Measurements from ENCODE around the gene DUX4. TPM values are rescaled to one million over a fixed set of nuclear protein-coding genes. Genes with fewer than 3 reads are reported as not detected.
"Not testable (repeated sequence)": the region's sequence is repeated elsewhere in the genome, so short reads cannot be mapped to it uniquely, and the experiment has no call there.

Gene DUX4
- not detected in 2 replicates for total RNA-seq

DNA sequence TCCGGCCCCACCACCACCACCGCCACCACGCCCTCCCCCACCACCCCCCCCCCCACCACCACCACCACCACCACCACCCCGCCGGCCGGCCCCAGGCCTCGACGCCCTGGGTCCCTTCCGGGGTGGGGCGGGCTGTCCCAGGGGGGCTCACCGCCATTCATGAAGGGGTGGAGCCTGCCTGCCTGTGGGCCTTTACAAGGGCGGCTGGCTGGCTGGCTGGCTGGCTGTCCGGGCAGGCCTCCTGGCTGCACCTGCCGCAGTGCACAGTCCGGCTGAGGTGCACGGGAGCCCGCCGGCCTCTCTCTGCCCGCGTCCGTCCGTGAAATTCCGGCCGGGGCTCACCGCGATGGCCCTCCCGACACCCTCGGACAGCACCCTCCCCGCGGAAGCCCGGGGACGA is at the start of gene DUX4:
TSS of gene DUX4 (plus strand) at position 347 of the 400 bp plus-strand sequence. CDS start at position 347, 0 bp downstream.
- intact Hi-C loops (cut with micrococcal nuclease); H3K4me1 Mint-ChIP-seq; H3K4me3 Mint-ChIP-seq; H3K36me3 Mint-ChIP-seq (ENCODE audit: low read depth); DNase-seq; H3K9me3 Mint-ChIP-seq; H3K27ac Mint-ChIP-seq; H3K27me3 Mint-ChIP-seq: not testable (repeated sequence)

DNA sequence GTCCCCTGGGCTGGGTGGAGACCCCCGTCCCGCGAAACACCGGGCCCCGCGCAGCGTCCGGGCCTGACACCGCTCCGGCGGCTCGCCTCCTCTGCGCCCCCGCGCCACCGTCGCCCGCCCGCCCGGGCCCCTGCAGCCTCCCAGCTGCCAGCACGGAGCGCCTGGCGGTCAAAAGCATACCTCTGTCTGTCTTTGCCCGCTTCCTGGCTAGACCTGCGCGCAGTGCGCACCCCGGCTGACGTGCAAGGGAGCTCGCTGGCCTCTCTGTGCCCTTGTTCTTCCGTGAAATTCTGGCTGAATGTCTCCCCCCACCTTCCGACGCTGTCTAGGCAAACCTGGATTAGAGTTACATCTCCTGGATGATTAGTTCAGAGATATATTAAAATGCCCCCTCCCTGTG is 1.9 kb downstream of the DUX4 start:
- H3K36me3 Mint-ChIP-seq (ENCODE audit: low read depth); DNase-seq; intact Hi-C loops (cut with micrococcal nuclease); H3K27me3 Mint-ChIP-seq; H3K4me3 Mint-ChIP-seq; H3K4me1 Mint-ChIP-seq; H3K27ac Mint-ChIP-seq; H3K9me3 Mint-ChIP-seq: not testable (repeated sequence)

DNA sequence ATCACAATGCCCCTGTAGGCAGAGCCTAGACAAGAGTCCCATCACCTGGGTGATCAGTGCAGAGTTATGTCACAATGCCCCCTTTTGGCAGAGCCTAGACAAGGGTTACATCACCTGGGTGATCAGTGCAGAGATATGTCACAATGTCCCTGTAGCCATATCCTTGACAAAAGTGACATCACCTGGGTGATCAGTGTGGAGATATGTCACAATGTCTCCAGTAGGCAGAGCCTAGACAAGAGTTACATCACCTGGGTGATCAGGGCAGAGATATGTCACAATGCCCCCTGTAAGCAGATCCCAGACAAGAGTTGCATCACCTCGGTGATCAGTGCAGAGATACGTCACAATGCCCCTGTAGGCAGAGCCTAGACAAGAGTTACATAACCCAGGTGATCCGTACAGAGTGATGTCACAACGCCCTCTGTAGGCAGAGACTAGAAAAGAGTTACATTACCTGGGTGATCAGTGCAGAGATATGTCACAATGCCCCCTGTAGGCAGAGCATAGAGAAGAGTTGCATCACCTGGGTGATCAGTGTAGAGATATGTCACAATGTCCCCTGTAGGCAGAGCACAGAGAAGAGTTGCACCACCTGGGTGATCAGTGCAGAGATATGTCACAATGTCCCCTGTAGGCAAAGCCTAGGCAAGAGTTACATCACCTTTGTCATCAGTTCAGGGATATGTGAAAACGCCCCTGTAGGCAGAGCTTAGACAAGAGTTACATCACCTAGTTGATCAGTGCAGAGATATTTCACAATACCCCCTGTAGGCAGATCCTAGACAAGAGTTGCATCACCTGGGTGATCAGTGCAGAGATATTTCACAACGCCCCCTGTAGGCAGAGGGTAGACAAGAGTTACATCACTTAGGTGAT is 4.4 kb downstream of the DUX4 start:
- intact Hi-C loops (cut with micrococcal nuclease); H3K27ac Mint-ChIP-seq; H3K4me3 Mint-ChIP-seq; H3K4me1 Mint-ChIP-seq; H3K36me3 Mint-ChIP-seq (ENCODE audit: low read depth); H3K9me3 Mint-ChIP-seq; H3K27me3 Mint-ChIP-seq: not testable (repeated sequence)
- peak; percentile 69 for DNase-seq

DNA sequence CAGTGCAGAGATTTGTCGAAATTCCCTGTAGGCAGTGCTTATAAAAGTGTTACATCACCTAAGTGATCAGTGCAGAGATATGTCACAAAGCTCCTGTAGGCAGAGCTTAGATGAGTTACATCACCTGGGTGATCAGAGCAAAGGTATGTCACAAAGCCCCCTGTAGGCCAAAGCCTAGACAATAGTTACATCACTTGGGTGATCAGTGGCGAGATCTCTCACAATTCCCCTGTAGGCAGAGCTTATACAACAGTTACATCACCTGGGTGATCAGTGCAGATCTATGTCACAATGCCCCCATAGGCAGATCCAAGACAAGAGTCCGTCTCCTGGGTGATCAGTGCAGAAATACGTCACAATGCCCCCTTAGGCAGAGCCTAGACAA is 5.0 kb downstream of the DUX4 start:
- H3K4me3 Mint-ChIP-seq; H3K9me3 Mint-ChIP-seq; H3K27me3 Mint-ChIP-seq; intact Hi-C loops (cut with micrococcal nuclease); H3K4me1 Mint-ChIP-seq; DNase-seq; H3K27ac Mint-ChIP-seq; H3K36me3 Mint-ChIP-seq (ENCODE audit: low read depth): not testable (repeated sequence)

DNA sequence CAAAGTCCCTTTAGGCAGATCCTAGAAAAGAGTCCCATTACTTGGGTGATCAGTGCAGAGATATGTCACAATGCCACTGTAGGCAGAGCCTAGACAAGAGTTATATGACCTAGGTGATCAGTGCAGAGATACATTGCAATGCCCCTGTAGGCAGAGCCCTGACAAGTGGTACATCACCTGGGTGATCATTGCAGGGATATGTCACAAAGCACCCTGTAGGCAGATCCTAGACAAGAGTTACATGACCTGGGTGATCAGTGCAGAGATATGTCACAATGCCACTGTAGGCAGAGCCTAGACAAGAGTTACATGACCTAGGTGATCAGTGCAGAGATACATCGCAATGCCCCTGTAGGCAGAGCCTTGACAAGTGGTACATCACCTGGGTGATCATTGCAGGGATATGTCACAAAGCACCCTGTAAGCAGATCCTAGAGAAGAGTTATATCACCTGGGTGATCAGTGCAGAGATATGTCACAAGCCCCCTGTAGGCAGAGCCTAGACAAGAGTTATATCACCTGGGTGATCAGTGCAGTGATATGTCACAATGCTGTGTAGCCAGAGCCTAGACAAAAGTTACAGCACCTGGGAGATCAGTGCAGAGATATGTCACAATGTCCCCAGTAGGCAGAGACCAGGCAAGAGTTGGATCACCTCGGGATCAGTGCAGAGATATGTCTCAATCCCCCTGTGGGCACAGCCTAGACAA is 5.6 kb downstream of the DUX4 start:
- H3K9me3 Mint-ChIP-seq; H3K27me3 Mint-ChIP-seq; H3K4me3 Mint-ChIP-seq; H3K36me3 Mint-ChIP-seq (ENCODE audit: low read depth); intact Hi-C loops (cut with micrococcal nuclease); H3K4me1 Mint-ChIP-seq; H3K27ac Mint-ChIP-seq: not testable (repeated sequence)
- DNase-seq: peak; percentile 64

DNA sequence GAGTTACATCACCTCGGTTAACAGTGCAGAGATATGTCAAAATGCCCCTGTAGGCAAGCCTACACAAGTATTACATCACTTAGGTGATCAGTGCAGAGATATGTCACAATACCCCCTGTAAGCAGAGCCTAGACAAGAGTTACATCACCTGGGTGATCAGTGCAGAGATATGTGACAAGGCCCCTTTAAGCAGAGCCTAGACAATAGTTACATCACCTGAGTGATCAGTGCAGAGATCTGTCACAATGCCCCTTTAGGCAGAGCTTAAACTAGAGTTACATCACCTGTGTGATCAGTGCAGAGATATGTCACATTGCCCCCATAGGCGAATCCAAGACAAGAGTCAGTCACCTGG is 6.1 kb downstream of the DUX4 start:
- H3K4me3 Mint-ChIP-seq; H3K9me3 Mint-ChIP-seq; H3K27ac Mint-ChIP-seq; H3K36me3 Mint-ChIP-seq (ENCODE audit: low read depth); H3K27me3 Mint-ChIP-seq; DNase-seq; intact Hi-C loops (cut with micrococcal nuclease); H3K4me1 Mint-ChIP-seq: not testable (repeated sequence)

DNA sequence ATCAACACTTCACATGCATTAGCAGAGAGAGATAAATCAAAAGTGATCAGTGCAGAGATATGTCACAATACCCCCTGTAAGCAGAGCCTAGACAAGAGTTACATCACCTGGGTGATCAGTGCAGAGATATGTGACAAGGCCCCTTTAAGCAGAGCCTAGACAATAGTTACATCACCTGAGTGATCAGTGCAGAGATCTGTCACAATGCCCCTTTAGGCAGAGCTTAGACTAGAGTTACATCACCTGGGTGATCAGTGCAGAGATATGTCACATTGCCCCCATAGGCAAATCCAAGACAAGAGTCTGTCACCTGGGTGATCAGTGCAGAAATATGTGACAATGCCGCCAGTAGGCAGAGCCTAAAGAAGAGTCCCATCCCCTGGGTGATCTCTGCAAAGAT is 7.4 kb downstream of the DUX4 start:
- H3K27ac Mint-ChIP-seq; H3K4me1 Mint-ChIP-seq; H3K4me3 Mint-ChIP-seq; H3K9me3 Mint-ChIP-seq; H3K27me3 Mint-ChIP-seq; intact Hi-C loops (cut with micrococcal nuclease); DNase-seq; H3K36me3 Mint-ChIP-seq (ENCODE audit: low read depth): not testable (repeated sequence)

DNA sequence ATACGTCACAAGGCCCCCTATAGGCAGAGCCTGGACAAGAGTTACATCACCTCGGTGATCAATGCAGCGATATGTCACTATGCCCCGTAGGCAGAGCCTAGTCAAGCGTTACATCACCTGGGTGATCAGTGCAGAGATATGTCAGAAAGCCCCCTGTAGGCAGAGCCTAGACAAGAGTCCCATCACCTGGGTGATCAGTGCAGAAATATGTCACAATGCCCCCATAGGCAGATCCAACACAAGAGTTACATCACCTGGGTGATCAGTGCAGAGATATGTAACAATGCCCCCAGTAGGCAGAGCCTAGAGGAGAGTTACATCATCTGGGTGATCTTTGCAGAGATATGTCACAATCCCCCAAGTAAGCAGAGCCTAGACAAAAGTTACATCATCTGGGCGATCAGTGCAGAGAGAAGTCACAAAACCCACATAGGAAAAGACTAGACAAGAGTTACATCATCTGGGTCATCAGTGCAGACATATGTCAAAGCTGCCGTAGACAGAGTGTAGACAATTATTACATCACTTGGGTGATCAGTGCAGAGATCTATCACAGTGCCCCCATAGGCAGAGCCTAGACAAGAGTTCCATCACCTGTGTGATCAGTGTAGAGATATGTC is 8.0 kb downstream of the DUX4 start:
- H3K4me3 Mint-ChIP-seq; intact Hi-C loops (cut with micrococcal nuclease); H3K27me3 Mint-ChIP-seq; H3K36me3 Mint-ChIP-seq (ENCODE audit: low read depth); H3K27ac Mint-ChIP-seq; H3K9me3 Mint-ChIP-seq; H3K4me1 Mint-ChIP-seq: not testable (repeated sequence)
- DNase-seq: peak; percentile 63

DNA sequence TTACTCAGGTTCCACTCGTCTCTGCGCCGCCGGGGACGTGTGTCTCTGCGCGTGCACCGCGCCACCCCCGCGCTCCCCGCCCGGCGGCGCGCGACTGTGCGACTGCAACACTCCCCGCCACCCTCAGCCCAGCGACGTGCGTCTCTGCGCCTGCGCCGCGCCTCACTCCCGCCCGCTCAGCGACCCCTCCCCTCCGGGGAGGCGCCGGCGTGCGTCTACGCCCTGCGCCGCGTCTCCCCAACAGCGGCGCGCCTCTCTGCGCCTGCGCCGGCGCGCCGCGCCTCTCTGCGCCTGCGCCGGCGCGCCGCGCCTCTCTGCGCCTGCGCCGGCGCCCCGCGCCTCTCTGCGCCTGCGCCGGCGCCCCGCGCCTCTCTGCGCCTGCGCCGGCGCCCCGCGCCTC is 29.9 kb downstream of the DUX4 start:
- H3K4me1 Mint-ChIP-seq: not testable (repeated sequence)

More for the DNA sequence above, 29.9 kb downstream of the DUX4 start:
- DNase-seq: peak; percentile 58
- intact Hi-C loops (cut with micrococcal nuclease); H3K4me3 Mint-ChIP-seq; H3K36me3 Mint-ChIP-seq (ENCODE audit: low read depth); H3K27ac Mint-ChIP-seq; H3K9me3 Mint-ChIP-seq; H3K27me3 Mint-ChIP-seq: not testable (repeated sequence)

Other genes with a start within 250 kb of the DUX4 start
- 85.2 and 92.6 TPM in 2 replicates for gene FRG1, start 232.9 kb upstream of the DUX4 start, total RNA-seq
- gene FRG2, start 146.5 kb upstream of the DUX4 start, total RNA-seq: not detected in 2 replicates
- not detected in 2 replicates for gene DBET, start 109.3 kb upstream of the DUX4 start, total RNA-seq